Hematopoietic multipotent progenitor cell treated with erythropoietin and hydrocortisone succinate and interleukin-3 and kit ligand, for 17 days (in vitro differentiated cells): ENCODE data around the gene KCNQ1.

ENCODE experiments used
- DNase-seq: peaks from one replicate; pipeline ENCODE4 v3.0.0-alpha.2; 2015; ENCODE audit warnings: low spot score

Gene KCNQ1

GRCh38 chr11:2808850-2809846, 364.3 kb downstream of the KCNQ1 start:
- DNase-seq = no peak

DNA sequence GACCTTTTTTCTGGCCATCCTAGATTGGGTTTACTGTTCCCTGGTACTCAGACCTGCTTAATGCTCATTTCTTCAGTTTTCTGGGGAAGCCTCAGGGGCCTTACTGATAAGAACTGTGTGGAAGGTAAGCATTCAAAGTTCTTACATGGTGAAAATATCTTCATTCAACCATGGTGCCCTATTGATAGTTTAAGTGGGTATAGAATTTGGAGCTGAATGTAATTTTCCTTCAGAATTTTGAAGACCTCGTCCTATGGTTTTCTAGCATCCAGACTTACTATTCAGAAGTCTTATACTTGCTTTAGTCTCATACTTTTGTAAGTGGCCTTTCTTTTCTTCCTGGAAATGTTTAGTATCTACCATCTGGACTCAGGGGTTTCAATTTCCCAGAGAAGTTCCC, 365.0 kb downstream of the KCNQ1 start:
- DNase-seq = no peak

DNA sequence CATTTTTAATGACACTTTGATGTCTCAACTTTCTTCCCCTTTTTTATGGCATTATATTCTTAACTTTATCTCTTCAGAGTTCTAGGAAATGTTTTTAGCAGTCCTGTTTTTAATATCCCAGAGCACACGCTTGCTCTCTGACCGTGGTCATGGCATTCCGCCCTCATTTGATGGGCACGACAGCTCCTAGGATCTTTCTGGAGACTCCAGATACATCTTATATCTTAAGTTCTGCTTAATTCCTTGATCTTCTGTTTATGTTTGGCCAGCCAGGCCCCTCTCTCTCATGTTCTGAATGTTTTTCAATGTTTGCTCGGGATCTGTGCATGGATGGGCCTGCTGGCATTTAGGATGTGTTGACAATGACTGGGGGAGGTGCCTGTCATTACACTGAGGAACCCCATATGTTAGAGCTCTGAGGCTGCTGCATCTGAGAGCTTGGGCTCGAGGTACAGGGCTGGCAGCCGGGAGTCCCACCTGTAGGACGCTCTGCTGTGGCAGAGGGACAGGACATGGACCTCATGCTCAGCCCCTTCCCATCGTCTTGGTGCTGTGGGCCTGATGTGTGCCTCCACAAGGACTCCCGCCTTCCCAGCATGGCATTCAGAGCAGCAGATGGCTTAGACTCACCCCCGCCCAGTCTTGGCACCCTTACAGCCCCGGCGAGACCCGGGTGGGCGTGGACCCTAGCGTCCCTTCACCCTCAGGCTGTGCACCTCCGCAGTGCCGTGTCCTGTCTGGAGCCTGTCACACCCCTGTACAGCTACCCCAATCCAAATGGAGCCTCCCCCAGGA, 365.8 kb downstream of the KCNQ1 start:
- DNase-seq = no peak

- no peak for DNase-seq
Observed at GRCh38 chr11:2811206-2812091, 366.6 kb downstream of the KCNQ1 start.

DNA sequence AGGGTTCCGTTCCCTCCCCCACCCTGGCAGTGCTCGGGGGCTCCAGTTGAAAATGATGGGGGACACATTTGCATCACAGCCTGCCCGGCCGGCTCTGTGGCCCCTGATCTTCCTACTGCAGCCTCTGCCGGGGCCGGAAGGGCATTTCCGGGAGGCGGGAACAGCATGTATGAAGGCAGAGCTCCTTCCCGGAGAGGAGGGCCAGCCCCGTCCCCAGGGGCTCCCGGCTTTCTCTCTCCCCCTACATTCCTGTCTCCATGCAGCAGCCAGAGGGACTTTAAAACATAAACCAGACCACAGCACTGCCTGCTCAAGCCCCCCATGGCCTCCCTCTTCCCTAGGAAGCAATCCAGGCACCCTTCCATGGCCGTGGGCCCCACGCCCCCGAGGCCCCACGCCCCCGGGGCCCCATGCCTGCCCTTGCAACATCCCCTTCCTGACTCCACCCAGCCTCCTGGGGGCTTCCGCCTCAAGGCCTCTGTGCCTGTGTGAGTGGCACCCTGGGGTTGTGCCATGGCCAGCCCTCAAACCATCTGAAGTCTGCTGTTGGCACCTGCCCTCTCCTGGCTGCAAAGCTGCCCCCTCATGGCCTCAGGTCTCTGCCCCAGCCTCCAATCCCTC, 367.7 kb downstream of the KCNQ1 start:
- no peak for DNase-seq

- DNase-seq = no peak
Observed at GRCh38 chr11:2813141-2813908, 368.5 kb downstream of the KCNQ1 start.

DNA sequence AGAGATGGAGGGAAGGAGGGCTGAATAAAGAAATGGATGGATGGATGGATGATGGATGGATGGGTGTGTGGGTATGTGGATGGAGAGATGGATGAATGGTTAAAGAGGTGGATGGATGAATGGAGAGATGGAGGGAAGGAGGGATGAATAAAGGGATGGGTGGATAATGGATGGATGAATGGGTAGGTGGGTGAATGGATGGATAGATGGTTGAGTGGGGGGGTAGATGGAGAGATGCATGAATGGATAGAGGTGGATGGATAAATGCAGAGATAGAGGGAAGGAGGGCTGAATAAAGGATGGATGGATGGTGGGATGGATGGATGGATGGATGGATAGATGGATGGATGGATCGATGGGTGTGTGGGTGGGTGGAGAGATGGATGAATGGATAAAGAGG, 369.2 kb downstream of the KCNQ1 start:
- DNase-seq = no peak

DNA sequence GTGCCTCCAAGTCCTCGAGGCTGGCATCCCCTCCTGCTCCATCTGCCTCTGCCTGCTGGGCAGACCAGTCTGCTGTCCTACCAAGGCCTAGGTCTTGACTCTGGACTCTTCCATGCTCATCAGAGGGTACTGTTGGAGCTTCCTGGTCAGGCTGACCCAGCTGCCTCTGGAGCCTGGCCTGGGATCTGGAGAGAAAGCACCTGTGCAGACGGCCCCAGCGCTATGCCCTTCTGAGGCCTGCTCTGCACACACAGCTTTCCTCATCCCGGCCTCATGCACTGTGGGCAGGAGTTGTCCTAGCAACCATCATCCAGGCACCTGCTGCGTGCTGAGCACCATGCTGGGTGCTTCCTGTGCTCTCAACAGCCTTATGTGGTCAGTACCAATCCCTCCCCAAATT, 369.9 kb downstream of the KCNQ1 start:
- DNase-seq = no peak

DNA sequence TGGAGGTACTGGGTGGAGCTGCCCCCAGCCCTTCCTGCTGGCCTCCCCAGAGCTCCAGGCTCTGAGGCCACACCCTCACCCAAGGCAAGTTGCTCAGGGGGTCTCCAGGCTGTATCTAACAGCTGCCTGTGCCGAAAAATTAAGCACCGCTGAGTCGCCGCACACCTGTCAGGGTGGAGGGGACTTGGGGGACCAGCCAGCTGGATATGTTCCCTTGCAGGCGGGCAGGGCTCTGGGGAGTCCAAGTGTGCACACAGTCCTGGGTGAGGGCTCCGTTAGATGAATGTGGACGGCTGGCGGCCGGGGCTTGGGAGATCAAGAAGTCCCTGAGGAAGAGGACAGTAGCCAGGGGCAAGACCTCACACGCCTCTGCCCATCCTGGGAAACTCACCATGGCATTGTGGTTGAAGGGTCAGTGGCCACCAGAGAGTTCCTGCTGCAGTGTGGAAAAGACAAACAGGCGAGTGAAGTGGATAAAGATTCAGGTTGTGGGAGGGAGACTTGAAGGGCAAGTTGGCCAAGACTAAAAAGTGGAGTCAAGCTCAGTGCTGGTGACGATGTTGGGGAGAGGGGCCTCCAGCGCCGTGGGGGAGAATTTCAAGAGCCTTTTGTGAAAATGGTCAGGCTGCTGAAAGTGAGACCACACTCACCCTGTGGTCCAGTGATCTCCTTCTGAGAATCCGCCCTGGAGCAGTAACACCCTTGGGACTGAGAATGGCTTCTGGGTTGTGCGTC, 371.1 kb downstream of the KCNQ1 start:
- no peak for DNase-seq

DNA sequence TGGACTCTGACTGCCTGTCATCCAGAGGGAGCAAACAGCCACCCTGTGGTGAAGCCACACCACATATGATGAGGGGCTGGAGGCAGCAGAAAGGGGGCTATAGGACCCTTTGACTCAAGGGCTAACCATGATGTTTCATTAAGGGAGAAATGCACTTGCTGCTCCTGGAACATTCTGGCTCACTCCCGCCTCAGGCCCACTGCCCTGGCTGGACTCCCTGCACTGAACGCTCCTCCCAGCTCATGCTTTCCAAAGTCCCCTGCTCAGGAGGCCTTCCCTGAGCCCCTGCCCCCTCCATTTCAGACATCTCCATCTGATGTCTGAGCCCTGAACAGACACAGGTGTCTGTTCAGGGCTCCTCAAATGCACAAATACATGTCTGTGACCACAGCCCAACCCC, 371.7 kb downstream of the KCNQ1 start:
- DNase-seq = no peak

GRCh38 chr11:2816941-2817421, 372.2 kb downstream of the KCNQ1 start:
- no peak for DNase-seq

DNA sequence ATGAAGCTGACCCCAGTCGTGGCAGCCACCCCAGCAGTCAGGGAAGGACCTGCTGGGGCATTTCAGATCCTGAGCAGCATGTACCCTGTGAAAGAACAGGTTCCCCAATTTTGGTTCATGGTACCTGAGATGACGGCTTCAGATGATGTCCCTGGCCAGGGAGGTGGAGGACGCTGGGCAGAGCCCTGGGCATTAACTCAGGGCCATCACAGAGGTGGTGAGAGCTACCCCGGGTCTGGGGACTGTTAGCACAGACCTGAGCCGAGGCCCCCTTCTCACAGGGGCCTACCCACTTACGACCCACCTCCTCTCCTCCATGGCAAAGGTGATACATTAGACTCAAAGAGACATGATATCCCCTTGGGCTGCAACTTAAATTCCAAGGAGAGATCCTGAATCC, 372.6 kb downstream of the KCNQ1 start:
- no peak for DNase-seq

DNA sequence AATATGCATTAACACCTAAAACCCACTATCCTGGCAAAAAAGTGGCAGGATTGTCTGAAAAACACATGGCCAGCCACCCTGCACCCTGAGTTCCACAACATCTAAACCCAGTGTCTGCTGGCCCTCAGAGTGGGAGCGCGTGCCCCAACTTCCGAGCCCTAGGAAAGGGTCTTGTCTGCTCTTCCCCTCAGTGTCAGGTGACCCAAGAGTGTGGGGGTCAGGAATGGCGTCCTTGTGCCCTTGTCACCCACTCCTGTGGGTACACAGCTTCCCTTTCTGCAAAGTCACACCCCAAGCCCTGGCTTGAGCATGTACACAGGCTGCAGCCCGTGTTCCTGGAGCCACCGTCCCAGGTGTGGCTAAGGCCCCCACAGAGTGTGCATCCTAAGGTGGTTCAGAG, 373.2 kb downstream of the KCNQ1 start:
- DNase-seq = no peak

DNA sequence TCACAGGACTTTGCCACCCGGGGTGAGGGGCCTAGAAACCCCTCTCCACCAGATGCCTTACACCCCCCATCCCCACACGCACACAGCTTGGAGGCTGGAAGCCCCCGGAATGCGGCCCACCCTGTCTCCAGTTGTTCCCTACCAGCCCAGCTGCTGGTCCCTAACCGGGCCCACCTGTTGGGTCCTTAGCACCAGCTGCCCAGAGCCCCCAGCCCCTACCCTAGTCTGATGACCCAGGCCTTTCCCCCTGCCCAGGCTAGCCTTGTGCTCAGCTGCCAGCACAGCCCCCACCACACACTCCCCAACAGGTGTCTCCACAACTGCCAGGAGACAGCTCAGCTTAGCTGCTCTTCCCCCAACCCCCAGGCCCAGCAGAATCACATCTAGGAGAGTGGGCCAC, 373.7 kb downstream of the KCNQ1 start:
- DNase-seq = no peak

DNA sequence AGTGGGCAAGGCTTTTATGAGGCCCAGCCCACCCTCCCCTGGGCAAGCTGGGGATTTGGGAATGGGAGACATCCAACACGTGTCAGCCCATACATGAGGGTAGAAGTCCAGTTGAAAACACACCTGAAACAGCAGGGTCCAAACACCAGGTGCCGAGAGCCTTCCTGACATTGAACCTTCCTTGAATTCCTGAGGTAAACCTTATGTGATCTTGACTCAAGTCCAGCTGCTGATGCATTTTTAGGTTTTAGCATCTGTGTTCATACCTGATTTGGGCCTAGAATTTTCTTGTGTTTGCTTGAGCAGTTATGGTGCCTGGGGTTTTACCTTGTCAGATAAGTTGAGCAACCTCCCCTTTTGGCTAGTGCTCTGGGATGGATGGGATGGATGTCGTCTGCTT, 374.5 kb downstream of the KCNQ1 start:
- no peak for DNase-seq

- no peak for DNase-seq
Observed at GRCh38 chr11:2820976-2821375, 376.2 kb downstream of the KCNQ1 start.

GRCh38 chr11:2821891-2822290, 377.1 kb downstream of the KCNQ1 start:
- DNase-seq = no peak

GRCh38 chr11:2824851-2825250, 380.0 kb downstream of the KCNQ1 start:
- DNase-seq = no peak

- no peak for DNase-seq
Observed at GRCh38 chr11:2825261-2825888, 380.6 kb downstream of the KCNQ1 start.
